Kasumi-1 (cell line): Measurements from ENCODE around the gene DTD2.
A peak's percentile ranks its signal among the peaks of the same experiment; 100 is the strongest.
"Not testable (repeated sequence)": the region's sequence is repeated elsewhere in the genome, so short reads cannot be mapped to it uniquely, and the experiment has no call there.

Experiments
- DNase-seq, 2 experiments: peaks; one replicate each; lab custom pipeline; 2025; lab: John Stamatoyannopoulos, UW

Gene DTD2

DNA sequence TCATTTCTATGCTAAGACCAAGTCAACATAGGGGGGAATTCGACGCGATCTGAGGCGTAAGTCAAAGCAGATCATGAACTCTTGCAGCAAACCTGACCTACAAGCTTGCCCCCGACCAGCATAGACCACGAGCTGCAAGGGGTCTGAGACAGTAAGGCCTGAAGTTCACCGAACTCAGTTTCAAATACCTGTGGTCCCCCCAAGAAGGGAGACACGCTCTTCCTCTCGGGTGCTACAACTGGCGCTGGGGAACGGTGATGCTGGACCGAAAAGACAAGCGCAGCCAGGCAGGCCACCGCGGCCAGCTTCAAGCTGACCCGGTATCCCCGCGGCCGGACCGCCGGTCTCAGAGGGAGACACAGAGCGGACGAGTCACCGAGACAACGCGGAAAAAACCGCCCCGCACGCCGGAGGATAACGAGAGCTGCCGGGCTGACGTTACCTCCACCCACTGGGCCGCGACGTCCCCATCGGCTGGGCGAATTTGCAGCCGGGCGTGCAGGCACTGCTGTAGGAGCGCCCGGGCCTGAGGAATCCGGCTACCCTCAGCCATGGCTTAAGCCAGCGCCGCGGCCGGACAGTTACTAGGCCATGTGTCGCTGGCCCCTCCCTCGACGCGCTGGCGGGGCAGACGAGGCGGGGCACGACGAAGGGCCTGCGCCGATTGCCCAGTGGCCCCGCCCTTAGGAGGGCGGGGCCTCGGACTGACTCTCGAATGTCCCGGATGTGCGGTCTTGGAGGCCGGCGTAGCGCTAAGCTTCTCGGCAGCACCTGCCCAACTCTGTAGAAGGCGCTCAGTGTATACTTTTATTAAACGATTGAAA lies at the start of gene DTD2:
DTD2 (minus strand) TSS at position 666 of the 824 bp plus-strand sequence; CDS start at position 553, 113 bp downstream.
- peak; percentile 87 to 88 for DNase-seq

DNA sequence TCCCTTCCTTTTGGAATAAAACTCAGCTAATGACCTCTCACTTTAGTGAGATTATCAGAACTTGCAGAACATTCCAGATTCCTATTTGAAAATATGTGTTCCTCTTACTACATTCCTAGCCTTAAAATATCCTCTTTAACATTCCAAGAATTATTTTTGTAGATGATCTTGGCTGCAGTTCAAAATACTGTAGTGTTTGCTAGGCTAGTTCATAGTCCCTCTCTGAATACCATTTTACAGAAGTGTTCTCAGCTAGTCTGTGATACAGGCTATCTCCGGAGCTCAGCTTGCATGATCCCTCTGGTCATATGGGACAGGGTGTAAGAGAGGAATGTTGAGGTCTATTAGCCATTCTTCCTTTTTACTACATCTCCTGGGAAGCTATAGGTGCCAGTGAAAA lies 48.1 kb upstream of the DTD2 start:
- DNase-seq, result no peak

DNA sequence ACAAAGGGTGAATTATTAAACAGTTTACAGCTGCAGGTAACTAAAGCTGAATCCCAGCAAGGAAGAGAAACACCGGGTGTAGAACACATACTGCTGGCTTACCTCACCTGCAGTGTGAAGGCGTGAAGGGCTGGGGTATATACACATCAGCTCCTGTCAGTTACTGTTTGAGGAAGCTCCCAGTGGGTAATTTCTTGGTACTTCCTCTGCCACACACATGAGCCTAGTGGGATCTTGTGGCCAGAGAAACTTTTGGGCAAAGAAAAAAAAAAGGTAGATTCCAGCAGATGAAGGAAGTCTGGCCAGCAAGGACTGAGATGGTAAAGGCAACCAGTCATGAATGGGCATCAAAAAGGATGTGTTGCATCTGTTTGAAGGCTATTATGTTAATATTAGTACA lies 44.6 kb upstream of the DTD2 start:
- no peak for DNase-seq

DNA sequence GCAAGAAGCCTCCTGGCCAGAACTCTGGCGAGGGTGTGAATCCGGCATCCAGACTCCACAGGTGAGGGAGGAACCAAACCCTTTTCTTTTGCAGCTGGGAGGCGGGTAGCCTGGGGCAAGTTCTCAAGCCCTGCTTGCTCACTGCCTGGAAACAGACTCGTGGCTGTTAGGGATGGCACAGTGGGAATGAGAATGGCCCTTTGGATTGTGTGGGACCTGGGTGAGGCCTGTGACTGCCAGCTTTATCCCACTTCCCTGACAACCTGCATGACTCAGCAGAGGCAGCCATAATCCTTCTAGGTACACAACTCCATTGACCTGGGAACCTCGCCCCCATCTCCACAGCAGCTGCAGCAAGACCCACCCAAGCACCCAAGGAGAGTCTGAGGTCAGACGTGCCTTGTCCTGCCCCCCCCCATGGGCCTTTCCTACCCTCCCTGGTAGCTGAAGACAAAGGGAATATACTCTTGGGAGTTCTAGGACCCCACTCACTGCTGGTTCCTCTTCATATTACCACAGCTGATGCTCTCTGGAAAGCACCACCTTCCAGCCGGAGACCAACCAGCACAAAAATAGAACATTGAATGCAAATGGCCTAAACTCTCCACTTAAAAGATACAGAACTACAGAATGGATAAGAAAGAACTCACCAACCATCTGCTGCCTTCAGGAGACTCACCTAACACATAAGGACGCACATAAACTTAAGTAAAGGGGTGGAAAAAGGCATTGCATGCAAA lies 35.6 kb upstream of the DTD2 start:
- no peak for DNase-seq

DNA sequence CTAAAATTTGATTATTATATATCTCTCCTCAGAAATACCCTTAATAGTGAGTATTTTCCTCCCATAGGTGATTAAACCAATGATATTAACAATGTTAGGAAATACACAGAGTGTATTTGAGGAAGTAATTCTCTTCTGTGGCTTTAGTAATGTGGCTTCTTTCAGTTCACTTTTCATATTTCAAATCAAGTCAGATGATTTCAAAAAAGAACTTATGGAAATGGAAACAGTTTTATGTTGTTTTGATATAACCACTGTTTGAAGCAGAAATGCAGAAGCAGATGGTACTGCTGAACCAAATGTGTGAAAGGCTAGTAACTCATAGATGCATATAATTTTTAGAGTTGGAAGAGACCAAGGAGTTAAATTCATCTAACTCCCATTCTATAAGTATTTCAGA lies 32.4 kb upstream of the DTD2 start:
- peak; percentile 32 to 43 for DNase-seq

DNA sequence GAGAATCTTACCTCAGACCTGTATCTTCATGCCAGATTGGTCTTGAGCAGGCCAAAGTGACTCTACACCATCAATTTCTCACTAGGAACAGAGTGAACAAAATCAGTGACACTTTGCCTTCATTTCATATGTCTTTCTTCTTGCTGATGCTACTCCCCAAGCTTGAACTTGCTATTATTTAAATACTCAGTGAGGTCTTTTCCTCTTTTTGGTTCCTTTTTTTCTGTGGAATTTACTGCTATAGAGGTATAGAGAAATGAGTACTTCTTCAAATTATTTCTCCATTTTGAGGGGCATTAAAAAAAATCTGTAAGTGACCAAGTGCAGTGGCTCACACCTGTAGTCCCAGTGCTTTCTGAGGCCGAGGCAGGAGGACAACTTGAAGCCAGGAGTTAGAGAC lies 30.6 kb upstream of the DTD2 start, which contains the start of gene GPR33:
GPR33 (minus strand) TSS at position 154 of the 400 bp plus-strand sequence. CDS start 4,074 bp downstream, outside the sequence.
- no peak for DNase-seq

DNA sequence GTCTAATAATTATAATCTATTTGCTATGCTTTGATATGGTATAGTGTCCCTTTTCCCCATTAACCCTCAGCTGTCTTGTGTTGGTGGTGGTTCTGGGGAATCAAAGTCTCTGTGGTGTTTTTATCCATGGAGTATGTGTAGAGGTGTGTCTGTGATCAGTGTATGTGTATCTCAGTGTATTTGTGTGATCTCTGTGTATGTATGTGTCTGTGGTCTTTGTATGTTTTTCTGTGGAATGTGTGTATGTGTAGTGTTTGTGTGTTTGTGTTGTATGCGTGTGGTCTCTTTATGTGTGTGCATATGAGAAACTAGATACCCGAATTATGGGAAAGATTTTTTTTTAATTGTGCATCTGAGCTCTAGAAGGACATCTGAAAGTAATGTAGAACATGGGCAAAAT lies 29.5 kb upstream of the DTD2 start:
- no peak for DNase-seq

DNA sequence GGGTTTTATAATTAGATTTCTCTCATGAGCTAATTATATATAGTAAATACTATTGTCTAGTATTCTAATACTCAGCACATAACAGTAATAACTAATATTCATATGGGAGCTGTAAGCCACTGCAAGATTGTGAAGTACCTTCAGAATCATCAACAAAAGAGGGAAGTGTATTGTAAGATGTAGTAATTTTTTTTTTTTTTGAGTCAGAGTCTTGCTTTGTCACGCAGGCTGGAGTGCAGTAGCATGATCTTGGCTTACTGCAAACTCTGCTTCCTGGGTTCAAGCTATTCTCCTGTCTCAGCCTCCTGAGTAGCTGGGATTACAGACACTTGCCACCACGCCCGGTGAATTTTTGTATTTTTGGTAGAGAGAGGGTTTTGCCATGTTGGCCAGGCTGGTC lies 27.4 kb upstream of the DTD2 start:
- peak in 1 of 2 experiments; percentile 2 for DNase-seq

DNA sequence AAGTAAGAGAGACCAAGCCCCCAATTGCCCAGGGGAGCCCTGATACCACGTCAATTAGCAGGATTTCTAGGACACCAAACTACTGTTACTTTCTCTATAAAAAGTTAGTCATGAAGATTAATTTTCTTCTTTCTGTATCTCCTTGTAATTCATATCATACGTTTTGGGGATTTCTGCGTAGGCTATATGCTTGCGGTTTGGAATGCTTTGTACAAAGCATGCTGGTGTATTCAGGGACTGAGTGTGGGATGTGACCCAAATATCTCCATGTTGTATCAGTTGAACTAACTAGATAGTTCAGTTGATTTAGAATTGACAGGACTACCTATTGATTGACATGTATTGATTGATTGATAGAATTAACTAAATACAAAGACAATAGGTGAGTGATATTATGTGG lies 22.9 kb upstream of the DTD2 start:
- no peak for DNase-seq

DNA sequence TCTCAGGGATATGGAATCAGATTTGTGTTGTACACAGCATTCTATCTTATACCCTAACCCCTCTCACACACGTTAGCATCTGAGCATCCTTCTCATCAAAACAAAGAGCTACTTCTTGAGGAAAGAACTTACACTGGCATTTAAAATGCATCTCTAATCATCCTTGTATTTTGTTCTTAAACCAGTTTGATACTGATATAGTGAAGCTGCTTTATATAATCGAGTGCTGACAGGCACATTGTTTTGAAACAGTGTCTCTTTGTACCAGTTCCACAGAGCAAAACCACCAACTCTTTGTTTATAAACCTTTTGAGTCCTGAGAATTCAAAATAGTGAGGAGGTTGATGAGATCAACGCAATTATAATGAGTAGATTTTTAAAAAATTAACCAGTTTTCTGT lies 21.7 kb upstream of the DTD2 start:
- DNase-seq, result no peak

DNA sequence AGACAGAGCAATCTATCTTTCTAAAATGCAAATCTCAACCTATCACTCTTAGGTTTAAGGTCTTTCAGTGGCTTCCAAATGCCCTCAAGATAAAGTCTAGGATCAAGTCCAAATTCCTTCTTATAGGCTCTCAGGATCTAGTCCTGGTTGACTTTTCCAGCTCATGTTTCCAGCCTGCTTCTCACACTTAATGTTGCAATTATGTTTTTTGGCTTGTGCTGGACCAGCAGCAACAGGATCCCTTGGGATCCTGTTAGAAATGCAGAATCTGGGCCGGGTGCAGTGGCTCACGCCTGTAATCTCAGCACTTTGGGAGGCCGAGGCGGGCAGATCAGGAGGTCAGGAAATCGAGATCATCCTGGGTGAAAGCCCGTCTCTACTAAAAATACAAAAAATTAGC lies 19.9 kb upstream of the DTD2 start:
- DNase-seq, result no peak

DNA sequence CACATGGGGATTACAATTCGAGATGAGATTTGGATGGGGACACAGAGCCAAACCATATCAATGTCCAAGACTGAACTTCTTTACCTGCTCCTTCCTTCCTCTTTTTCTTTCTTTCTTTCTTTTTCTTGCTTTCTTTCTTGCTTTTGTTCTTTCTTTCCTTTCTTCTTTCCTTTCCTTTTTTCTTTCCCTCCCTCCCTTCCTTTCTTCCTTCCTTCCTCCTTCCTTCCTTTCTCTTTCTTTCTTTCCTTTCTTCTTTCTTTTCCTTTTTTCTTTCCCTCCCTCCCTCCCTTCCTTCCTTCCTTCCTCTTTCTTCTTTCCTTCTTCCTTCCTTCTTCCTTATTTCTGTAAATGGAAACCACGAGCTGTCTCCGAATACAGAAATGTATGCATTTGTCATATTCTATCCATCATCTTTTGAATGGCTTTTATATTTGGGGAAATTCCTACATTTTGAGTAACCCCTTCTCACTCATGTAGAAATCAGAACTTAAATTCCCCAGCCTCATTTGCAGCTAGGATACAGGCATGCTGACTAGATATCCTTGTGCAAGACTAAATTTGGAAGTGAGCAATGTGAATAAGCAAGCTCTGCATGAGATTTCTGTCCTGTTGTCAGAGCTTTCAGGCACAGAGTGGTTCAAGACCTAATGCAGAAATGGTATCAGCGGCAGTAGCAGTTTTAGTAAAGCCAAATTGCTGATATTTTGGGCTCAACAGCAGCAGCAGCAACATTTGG lies 19.0 kb upstream of the DTD2 start:
- no peak for DNase-seq

DNA sequence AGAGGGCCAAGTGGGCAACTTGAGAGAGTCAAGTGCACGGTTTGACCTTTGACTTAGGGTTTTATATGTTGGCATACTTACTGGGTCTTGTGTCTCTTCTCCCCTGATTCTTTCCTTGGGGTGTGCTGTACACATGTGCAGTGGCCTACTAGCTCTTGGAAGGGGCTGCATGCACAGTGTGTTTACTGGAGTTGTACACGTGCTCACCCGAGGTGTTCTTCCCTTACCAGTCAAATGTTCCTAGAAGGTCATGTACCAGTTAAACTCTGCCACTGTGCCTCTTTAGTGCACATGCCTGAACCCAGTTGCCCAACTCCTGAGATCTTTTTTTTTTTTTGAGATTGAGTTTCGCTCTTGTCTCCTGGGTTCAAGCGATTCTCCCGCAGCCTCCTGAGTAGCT lies 9.2 kb upstream of the DTD2 start:
- no peak for DNase-seq

DNA sequence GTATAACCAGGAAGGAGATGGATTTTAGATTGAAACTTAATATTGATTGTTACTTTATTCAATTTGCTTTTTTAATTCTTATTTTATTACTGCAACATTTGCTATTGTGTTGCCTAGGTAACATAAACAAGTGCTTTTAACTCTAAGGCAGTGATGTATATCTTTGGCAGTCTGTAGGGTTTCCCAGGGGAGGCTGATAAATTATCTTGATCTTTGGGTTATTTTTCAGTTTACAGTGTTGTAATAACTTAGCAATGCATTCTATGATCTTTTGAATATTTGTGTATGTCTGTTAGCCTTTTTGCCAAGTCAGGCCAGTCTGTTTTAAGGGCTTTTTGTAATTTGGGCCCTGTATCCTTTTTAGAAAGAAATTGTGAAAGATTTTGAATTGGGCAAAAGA lies 7.8 kb upstream of the DTD2 start:
- DNase-seq, result no peak

DNA sequence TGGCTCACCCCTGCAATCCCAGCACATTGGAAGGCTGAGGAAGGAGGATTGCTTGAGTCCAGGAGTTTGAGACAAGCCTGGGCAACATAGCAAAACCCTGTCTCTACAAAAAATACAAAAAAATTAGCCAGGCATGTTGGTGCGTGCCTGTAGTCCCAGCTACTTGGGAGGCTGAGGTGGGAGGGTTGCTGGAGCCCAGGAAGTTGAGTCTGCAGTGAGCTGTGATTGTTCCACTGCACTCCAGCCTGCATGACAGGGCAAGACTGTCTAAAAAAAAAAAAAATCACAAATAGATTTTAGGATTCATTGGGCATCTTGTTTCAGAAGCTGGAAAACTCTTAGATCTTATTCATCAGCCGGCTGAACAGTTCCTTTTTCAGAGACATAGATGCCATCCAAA lies 5.1 kb upstream of the DTD2 start:
- not testable (repeated sequence) for DNase-seq

DNA sequence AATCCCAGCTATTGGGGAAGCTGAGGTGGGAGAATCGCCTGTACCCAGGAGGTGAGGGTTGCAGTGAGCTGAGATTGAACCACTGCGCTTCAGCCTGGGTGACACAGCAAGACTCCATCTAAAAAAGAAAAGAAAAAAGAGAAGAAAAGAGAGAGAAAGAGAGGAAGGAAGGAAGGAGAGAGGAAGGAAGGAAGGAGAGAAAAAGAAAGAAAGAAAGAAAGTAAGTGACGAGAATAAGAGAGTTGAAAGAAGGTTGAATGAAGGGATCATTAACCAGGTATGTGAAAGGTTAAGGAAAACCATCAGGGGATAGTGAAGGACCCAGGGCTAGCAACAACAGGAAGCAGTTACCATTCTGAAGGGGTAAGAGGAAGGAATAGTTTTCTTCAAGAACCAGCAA lies 4.2 kb upstream of the DTD2 start:
- DNase-seq, result no peak

DNA sequence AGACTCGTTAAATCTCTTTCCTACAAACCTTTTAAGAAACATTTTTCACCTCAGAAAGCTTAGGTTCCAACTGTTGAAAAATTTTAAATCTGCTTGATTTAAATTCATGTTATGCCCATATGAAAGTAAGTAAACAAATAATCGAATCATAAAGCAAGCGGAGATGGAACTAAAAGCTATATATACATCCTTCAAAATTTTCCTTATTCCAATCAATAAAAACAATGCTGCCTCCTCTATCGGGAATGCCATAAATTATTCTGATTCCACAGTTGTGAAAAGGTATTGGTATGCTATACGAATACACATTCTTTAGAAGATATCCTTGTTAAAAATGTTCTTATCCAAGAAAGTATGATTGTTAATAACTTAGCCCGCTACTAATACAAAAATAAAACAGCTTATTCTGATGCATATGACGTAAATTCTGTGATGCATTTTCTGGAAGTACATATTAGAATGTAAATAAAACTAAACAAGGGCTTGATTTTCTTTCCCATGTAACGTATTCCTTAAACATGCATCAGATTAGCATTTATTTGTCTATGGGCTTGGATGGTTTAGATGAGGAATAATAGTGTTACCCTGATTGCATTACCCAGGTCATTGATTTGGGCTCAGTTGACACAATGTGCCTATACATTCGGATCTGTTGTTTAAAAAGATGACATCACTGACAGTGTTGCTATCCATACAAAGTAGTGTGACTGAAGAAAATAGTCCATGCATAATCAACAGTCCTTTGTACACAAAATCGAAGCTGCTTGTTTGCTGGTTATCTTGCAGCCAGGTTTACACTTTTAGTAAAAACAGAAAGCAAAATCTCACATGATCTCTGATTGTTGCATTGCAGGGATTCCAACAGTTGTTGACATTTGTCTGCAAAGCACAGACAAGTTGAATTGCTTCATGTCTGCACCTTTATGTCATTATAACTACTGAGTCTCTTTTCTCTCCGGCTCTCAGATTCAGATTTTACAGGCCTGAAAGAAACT lies 656 bp upstream of the DTD2 start:
- DNase-seq, result no peak

DNA sequence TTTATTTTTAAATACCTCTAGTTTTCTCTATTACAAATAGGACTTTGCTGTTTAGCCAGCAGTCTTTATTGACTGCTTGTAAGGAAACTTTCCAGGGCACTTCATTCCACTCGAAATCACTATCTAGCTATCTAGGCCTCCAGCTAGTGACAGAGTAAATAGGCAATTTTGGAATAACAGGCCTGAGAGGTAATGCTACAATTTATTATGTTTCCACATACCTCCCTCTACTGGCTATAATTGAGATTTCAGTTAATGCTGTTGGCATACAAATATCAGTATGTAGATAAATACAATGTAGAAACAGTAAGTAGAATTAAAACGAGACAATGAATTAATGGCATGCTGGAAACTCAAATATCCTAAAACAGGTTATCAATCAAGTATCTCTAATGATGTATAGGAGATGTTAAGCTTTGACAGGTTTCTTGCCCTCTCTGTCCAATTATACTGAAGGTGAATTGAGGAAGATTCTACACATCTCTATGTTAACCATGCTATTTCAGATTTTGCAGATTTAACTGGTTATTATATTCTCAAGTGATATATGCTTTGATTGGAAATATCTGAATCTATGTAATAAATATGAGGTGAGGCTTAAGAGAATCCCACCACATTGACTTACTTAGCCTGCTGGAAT lies 7.2 kb downstream of the DTD2 start:
- peak; percentile 56 to 85 for DNase-seq

DNA sequence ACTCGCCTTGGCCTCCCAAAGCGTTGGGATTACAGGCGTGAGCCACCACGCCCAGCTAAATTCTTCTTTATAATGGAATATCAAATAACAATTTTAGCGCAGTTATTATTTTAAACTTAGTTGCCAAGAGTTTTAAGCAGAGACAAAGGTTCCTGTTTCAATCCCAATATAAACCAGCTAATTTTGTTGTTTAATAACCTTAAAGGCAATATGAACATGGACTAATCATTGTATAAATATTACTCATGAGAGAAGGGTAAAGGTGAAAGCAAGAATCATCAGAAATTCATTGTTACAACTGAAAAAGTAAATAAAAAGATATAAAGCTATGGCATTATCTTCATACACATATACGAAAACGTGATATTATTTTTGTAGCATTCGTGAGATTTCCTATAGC lies 8.2 kb downstream of the DTD2 start:
- DNase-seq, result no peak

DNA sequence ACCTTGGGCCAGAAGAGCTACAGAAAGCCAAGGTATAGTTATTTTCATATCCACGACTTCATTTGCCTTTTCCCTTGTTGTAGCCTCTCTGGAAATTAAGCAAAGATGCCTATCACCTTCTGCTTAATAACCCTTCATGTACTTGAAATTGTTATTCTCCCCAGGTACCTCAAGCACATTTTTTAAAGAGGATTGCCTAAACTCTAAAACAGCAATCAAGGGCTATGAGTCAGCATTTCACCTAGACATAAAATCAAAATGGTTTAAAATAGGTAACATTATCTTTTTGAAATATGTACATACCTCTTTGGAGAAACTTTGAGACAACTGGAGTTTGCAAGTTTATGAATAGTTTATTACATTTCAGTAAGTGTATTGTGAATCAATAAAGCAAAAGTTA lies 11.6 kb downstream of the DTD2 start:
- no peak for DNase-seq

DNA sequence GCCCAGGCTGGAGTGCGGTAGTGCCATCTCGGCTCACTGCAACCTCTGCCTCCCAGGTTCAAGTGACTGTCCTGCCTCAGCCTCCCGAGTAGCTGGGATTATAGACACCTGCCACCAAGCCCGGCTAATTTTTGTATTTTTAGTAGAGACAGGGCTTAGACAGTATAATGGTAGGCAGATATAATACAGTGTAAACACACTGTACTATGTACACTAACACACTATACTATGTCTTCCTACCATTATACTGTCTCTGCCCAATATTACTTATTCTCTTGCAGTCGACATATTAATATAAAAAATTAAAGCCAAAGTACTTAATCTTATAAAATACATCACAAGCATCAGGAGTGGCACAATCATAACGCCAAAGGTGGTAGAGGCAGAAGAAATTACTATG lies 15.0 kb downstream of the DTD2 start:
- DNase-seq, result no peak
